Activated CD4-positive, CD25-positive, alpha-beta regulatory T cell treated with anti-CD3 and anti-CD28 coated beads, Interleukin-2, amount 50 U/mL, for 16 hours (primary cell): Measurements from ENCODE around the gene BCL2.
"Not testable (repeated sequence)": the region's sequence is repeated elsewhere in the genome, so short reads cannot be mapped to it uniquely, and the experiment has no call there.

Experiments
- DNase-seq: peaks from one replicate; pipeline ENCODE4 v3.0.0-alpha.2; 2020; ENCODE audit warnings: low read depth, low spot score

Gene BCL2

DNA sequence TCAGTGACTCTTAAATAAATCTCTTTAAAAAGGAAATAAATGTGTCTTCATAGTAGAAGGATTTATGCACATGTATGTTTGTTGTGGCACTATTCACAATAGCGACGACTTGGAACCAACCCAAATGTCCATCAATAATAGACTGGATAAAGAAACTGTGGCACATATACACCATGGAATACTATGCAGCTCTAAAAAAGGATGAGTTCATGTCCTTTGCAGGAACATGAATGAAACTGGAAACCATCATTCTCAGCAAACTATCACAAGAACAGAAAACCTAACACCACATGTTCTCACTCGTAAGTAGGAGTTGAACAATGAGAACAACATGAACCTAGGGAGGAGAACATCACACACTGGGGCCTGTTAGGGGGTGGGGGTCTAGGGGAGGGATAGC, 118.1 kb downstream of the BCL2 start:
- not testable (repeated sequence) for DNase-seq

- peak; percentile 18 for DNase-seq
Observed at GRCh38 chr18:63199743-63200241, 119.8 kb downstream of the BCL2 start.

DNA sequence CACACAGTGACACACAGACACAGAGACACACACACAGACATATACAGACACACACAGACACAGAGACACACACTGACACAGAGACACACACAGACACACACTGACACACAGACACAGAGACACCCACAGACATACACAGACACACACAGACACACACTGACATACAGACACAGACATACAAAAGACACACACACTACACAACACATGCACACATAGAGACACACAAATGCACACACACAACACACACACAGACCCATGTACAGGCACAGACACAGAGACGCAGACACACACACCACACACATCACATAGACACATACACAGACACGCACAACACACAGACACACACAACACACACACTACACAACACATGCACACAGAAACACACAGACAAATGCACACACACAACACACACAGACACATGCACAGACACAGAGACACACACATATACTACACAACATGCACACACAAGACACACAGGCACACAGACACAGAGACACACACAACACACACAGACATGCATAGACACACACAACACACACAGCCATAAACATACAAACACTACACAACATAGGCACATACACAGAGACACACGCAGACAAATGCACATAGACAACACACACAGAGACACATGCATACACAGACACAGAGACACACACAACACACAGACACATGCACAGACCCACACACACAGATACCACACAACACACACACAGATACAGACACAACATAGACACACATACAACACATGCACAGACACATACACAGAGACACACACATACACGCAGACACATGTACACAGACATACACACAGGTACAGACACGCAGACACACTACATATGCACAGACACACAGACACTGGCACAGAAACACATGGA, 120.5 kb downstream of the BCL2 start:
- DNase-seq, result no peak

DNA sequence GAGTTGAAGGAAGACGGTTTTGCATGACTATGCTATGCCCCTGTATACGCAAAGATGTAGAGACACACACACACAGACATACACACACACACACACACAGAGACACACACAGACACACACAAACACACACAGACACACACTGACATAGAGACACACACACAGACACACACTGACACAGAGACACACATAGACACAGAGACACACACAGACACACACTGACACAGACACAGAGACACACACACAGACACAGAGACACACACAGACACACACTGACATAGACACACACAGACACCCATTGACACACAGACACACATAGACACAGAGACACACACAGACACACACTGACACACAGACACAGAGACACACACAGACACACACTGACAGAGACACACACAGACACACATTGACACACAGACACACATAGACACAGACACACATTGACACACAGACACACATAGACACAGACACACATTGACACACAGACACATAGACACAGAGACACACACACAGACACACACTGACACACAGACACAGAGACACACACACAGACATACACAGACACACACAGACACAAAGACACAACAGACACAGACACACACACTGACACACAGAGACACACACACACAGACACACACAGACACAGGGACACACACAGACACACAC, 121.3 kb downstream of the BCL2 start:
- DNase-seq, result no peak

GRCh38 chr18:63197246-63197869, 122.2 kb downstream of the BCL2 start:
- DNase-seq, result no peak

- DNase-seq, result no peak
Observed at GRCh38 chr18:63195326-63196159, 124.0 kb downstream of the BCL2 start.

GRCh38 chr18:63192885-63193349, 126.7 kb downstream of the BCL2 start:
- DNase-seq, result no peak

- no peak for DNase-seq
Observed at GRCh38 chr18:63192126-63192884, 127.3 kb downstream of the BCL2 start.

DNA sequence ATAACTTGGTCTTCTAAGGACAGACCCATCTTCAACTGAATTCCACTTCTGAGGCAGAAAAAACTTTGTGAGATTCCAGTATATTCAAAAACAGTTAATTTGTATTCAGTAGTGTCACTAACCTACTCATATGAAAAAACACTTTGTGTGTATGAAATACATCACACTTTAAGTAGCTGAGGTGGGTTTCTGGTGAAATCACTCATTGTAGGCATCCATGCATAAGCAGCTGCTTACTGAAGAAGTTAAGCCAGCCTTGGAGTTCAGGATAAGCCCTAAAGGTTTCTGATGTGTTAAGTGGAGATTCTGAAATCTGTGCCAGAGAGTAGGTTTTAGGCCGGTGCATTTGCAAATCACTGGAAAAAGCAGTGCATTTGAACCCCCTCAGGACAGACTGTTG, 128.2 kb downstream of the BCL2 start:
- no peak for DNase-seq

- DNase-seq, result not testable (repeated sequence)
Observed at GRCh38 chr18:63190838-63191237, 128.7 kb downstream of the BCL2 start.

DNA sequence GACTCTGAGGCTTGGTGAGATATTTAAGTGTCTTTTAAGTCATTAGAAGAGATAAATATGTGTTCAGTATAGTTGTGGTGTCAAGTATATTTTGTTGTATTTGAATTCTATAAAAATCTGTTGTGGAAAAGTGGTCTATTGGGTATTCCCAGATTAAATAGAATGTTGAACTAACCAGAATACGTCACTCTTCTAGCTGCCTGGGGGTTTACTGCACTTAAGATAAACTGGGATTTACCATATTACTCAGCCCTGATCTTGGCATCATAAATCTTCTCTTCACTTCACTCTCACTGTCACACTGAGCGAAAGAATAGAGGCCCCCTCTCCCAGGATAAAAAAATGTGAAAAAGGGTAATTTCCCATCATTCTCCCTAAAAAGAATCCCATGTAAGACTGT, 129.8 kb downstream of the BCL2 start:
- no peak for DNase-seq

DNA sequence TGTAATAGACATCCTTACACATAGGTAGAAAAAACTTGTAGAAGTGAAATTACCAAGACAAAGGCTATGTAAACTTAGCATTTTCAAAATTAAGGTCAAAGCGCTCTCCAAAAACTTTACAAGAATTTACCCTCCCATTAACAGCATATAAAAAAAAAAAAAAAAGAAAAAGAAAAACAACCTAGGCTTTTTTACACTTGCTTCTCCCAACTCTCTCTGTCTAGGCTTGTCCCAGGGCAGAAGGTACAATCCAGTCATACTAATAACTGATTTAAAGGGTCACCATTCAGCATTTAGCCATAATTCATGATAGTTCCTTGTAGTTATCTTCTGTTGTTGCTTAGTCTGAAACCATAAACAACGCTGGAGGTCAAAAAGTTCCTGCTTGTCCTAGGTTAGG, 130.5 kb downstream of the BCL2 start:
- DNase-seq, result no peak

- no peak for DNase-seq
Observed at GRCh38 chr18:63187791-63188460, 131.6 kb downstream of the BCL2 start.

GRCh38 chr18:63187223-63187574, 132.4 kb downstream of the BCL2 start:
- no peak for DNase-seq

DNA sequence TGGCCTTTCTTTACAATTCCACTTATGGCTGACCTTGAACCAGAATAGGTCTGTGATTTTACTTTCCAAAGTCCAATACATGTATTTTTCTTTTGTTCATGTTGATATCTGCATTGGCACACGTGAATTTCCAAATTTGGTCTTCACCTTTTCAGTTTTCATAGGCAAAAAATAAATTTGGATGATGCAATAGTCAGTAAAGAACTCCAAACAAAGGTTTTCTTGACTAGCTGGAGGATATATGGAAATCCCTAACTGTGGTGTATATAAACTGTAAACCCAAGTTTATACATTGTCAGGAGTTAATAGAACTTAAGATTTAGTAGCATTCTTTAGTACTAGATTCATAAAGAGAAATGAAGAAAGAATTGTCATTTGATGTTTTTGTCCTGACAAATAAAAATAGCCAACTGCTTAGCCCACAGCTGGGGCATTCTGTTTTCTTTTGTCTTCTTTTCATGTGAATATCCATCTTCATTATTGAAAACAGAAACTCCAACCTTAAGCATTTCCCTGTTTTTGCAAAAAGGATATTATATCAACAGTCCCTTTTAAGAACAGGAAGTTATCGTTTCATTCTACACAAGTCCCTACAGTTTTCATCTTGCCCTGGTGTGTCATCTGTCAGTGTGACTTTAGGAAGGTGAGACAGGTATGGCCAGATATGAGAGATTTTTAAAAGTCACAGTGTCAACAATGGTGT, 132.9 kb downstream of the BCL2 start:
- DNase-seq, result no peak

DNA sequence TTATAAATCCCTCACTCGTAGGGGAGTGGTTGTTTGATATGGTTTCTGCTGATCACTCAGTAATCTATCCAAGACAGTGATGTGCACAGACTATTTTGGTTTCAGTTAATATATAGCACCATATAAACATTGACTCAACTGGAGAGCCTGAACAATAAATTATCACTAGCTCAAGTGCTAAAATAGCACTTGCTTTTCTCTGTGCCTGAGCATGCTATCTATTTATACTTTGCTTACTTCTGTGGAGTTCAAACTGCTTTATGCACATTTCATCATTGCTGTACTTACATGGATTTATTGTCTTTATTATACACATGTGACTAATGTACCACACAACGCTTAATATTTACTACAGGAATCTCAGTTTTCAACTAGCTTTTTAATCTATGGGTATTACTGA, 133.6 kb downstream of the BCL2 start:
- no peak for DNase-seq

DNA sequence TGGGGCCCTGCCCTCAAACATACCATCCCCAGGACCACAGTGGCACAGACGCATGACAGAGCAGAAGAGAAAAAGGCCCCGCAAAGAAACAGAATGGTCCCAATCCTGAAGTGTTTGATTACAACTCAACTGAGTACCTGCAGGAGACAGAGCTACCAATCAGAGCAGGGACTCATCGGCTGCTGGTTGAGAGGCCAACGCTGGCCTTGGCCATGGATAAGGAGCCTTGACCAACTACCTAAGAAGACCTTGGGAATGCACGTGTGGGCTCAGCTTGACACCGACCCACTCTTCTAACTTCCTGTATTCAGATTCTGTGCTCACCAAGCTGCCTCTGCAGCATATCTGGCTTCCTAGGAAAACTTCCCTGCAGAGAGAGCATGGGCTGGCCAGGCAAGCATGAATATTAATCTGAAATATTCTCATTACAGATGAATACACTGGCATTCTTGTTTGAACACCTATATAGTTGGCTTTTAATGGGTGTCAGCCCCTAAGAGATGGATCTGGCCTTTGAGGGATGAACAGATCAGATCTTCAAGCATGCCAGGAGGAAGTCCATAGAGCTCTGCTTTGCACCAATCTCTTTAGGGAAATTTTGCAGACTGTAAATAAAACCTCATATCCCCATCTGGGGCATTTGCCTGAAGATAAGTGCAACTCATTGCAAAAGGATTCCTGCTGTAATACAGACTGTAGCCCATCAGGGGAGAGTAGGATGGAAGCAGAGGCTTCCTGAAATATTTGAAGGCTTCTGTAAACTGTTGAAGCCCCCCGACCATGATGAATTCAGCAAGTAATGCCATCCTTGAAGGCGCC, 135.4 kb downstream of the BCL2 start:
- no peak for DNase-seq

GRCh38 chr18:63183378-63183777, 136.2 kb downstream of the BCL2 start:
- no peak for DNase-seq

GRCh38 chr18:63182861-63183260, 136.7 kb downstream of the BCL2 start:
- no peak for DNase-seq
